Panc1 (cell line): Measurements from ENCODE around the gene MMP15. TPM values are rescaled to one million over a fixed set of nuclear protein-coding genes. Genes with fewer than 3 reads are reported as not detected.

Experiments used
- ATAC-seq: fragments of 200-7000 bp; cut with Tn5 transposase; 2 replicates; pipeline ENCODE4 v1.9.1; 2020; ENCODE audit warnings: mild to moderate bottlenecking, moderate library complexity
- BruUV-seq: library from RNA; stranded (reverse); fragments of 400-500 nt; replicated peaks from 2 replicates; lab custom pipeline; 2021; lab: Mats Ljungman, UMichigan
- CTCF ChIA-PET: fragments of 300-600 bp; sonication (Branson Sonifier 250); formaldehyde crosslinking; loops from one replicate; lab custom pipeline; 2022; ENCODE audit warnings: antibody characterized with exemption; lab: Charles Lee
- POLR2A ChIA-PET: fragments of 300-600 bp; sonication (Branson Sonifier 250); formaldehyde crosslinking; loops from one replicate; lab custom pipeline; 2022; ENCODE audit warnings: antibody characterized with exemption; lab: Charles Lee
- DNase-seq: peaks from one replicate; pipeline ENCODE4 v3.0.0-alpha.2; 2010; ENCODE audit warnings: low read depth, low spot score
- H3K27ac ChIP-seq: 2 replicates; pipeline ENCODE4 v1.5.1; 2011; ENCODE audit warnings: mild to moderate bottlenecking, low read length, inconsistent platforms
- H3K27me3 ChIP-seq: fragments of 200-500 bp; sonication (Bioruptor generic); 2 replicates; pipeline ENCODE4 v1.6.0; 2014; ENCODE audit warnings: low read length, inconsistent platforms; ENCODE audit not compliant: control insufficient read depth, insufficient read depth
- H3K36me3 ChIP-seq: fragments of 200-500 bp; sonication (Bioruptor generic); 2 replicates; pipeline ENCODE4 v1.5.1; 2014; ENCODE audit warnings: inconsistent platforms, mild to moderate bottlenecking, low read length, moderate library complexity; ENCODE audit not compliant: control insufficient read depth, insufficient read depth
- H3K4me1 ChIP-seq: 2 replicates; pipeline ENCODE4 v1.5.1; 2011; ENCODE audit warnings: inconsistent platforms, mild to moderate bottlenecking, low read length, moderate library complexity; ENCODE audit not compliant: control insufficient read depth, insufficient read depth
- H3K4me3 ChIP-seq, 2 experiments: 2 replicates each; pipeline ENCODE4 v1.5.1; 2011 to 2012; ENCODE audit warnings: low read depth in 2 of 2, low read length in 2 of 2, mild to moderate bottlenecking in 2 of 2, inconsistent platforms in 1 of 2, moderate library complexity in 1 of 2
- H3K9me3 ChIP-seq: fragments of 200-500 bp; sonication (Bioruptor generic); 2 replicates; pipeline ENCODE4 v1.5.1; 2014; ENCODE audit warnings: low read depth, mild to moderate bottlenecking, inconsistent platforms, low read length, moderate library complexity; ENCODE audit not compliant: control insufficient read depth, insufficient read depth
- CTCF ChIP-seq: fragments of 450-650 bp; IDR thresholded peaks from 2 replicates; pipeline ENCODE4 v1.5.1; 2017; ENCODE audit warnings: mild to moderate bottlenecking
- POLR2AphosphoS5 ChIP-seq: IDR thresholded peaks from 2 replicates; pipeline ENCODE4 v1.6.1; 2012; ENCODE audit warnings: mild to moderate bottlenecking, low read depth, low read length, moderate library complexity
- REST ChIP-seq, 2 experiments: IDR thresholded peaks; 2 replicates each; pipeline ENCODE4 v1.6.1; 2011 to 2012; ENCODE audit warnings: low read depth in 2 of 2, control low read depth in 1 of 2, low read length in 1 of 2, mild to moderate bottlenecking in 1 of 2, moderate library complexity in 1 of 2; ENCODE audit not compliant: insufficient read depth in 1 of 2
- SIN3A ChIP-seq: IDR thresholded peaks from 2 replicates; pipeline ENCODE4 v1.6.1; 2012; ENCODE audit warnings: low read depth, mild to moderate bottlenecking, low read length, moderate library complexity, borderline replicate concordance; ENCODE audit not compliant: insufficient read depth
- TCF7L2 ChIP-seq: IDR thresholded peaks from 2 replicates; pipeline ENCODE4 v1.6.1; 2011; ENCODE audit warnings: mild to moderate bottlenecking, low read depth, low read length, inconsistent platforms
- in situ Hi-C: cut with HindIII; loops from 2 replicates; pipeline ENCODE4 v1.10.0; 2016; ENCODE audit warnings: low sequenced_read_pairs, low pct_unique_long_range_greater_than_20kb
- intact Hi-C: fragments of 100-400 bp; cut with micrococcal nuclease; formaldehyde crosslinking; loops from one replicate; pipeline ENCODE4 v1.10.0; 2022; ENCODE audit not compliant: unreplicated experiment
- total RNA-seq: library from RNA; stranded (reverse); gene quantifications from one replicate; pipeline ENCODE4 v1.2.1, GENCODE V29; 2021; ENCODE audit not compliant: unreplicated experiment

MMP15 gene
- total RNA-seq, 1 experiment from 2014 or later, result 10.9 TPM

GRCh38 chr16:58034774-58035173 lies 9.2 kb downstream of the MMP15 start:
- TF ChIP-seq CTCF, result no peak
- TF ChIP-seq POLR2AphosphoS5, result no peak
- no peak for TF ChIP-seq TCF7L2
- no peak for TF ChIP-seq SIN3A
- TF ChIP-seq REST (IDR thresholded peaks at IDR 0.05; ENCODE audit: insufficient read depth in 1 of 2, low read depth in 2 of 2, low read length in 1 of 2), result no peak
- no peak overlapping the region for H3K4me3 ChIP-seq
- intact Hi-C loops, result no loop called here
- no peaks in the 10 kb centered on the region for H3K27me3 ChIP-seq
- DNase-seq (no peak), ATAC-seq (no peak)
- H3K27ac ChIP-seq, result no peak overlapping the region
- ChIA-PET CTCF (no interaction called here), POLR2A (no interaction called here)
- no peaks in the 10 kb centered on the region for H3K9me3 ChIP-seq
- in situ Hi-C loops, result no loop called here
- no peaks in the 10 kb centered on the region for H3K36me3 ChIP-seq
- H3K4me1 ChIP-seq, result no peaks in the 10 kb centered on the region
- no TSS peak for BruUV-seq

- no peak for ATAC-seq
- TF ChIP-seq SIN3A (no peak), POLR2AphosphoS5 (no peak), REST (IDR thresholded peaks at IDR 0.05; ENCODE audit: insufficient read depth in 1 of 2, low read depth in 2 of 2, low read length in 1 of 2) (no peak), TCF7L2 (no peak), CTCF (no peak)
- no peak overlapping the region for H3K27ac ChIP-seq
- H3K4me3 ChIP-seq, result no peak overlapping the region
- ChIA-PET POLR2A (no interaction called here), CTCF (no interaction called here)
- in situ Hi-C loops, result no loop called here
- no peaks in the 10 kb centered on the region for H3K9me3 ChIP-seq
- DNase-seq, result no peak
- intact Hi-C loops, result no loop called here
- H3K27me3 ChIP-seq, result no peaks in the 10 kb centered on the region
- BruUV-seq, result no TSS peak
- no peaks in the 10 kb centered on the region for H3K36me3 ChIP-seq
- H3K4me1 ChIP-seq, result no peaks in the 10 kb centered on the region
Measured at GRCh38 chr16:58035356-58036170, 10.0 kb downstream of the MMP15 start.
